ENCODE results near the gene SH3BP5L. TPM values are rescaled to one million over a fixed set of nuclear protein-coding genes. Genes with fewer than 3 reads are reported as not detected.

SH3BP5L gene
- total and polyA plus RNA-seq, 2 of the 13 experiments (the other 11 are each of a cell fraction or from before 2014, with no cell fraction given) = 10.3 to 14.9 TPM

DNA sequence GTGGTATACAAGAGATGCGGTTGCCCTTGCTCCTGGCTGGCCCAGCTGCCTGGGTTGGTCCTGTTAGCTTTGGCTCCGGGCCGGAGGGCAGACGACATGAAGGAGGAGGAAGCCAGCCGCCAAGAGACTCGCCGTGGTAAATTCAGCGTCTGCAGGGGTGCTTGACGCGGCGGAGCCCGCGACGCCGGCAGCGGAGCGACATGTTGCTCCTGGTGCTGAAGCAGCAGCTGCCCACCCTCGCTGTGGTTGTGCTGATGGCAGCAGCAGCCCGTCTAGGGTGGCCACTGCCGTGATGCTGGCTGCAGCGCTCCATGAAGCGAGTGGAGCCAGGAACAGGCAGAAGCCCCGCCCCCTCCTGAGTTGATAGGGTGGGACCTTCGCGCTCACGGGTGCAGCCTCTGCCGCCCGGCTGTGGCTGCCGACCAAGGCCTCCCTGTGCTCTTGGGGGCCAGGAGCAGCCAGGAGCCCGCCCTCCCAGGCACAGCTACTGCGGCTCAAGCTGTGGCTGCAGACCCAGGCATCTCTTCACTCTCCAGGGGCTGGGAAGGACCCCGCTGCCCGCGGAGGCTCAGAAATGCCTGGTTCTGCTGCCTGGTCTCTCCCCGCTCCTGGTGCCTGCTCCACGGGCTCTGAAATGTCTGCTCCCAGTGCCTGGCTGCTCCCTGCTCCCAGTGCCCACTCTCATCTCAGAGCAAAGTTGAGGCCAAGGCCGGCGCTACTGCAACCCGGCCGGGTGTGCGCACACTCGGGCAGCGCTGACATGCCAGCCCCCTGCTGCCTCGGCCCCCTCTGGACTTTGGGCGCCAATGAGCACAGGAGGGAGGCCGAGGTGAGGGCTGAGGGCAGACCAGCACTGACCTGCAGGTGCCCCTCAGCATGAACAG, 37.5 kb upstream of the SH3BP5L start (continued):
- TF ChIP-seq CSRNP2 (CRISPR knock-in tag; conservative IDR thresholded peaks at IDR 0.05; ENCODE audit: low read depth) (no peak), ZNF720 (CRISPR knock-in tag; IDR thresholded peaks at IDR 0.05) (no peak), DNMT1 (CRISPR knock-in tag; IDR thresholded peaks at IDR 0.05) (0 out of 2 replicates have a peak, but pooled peaks have one; percentile 88), HES4 (CRISPR knock-in tag; IDR thresholded peaks at IDR 0.05; ENCODE audit: borderline replicate concordance) (no peak; the same call in 1 of the 2 replicates), ZFYVE20 (CRISPR knock-in tag; IDR thresholded peaks at IDR 0.05; ENCODE audit: borderline replicate concordance, low read depth) (no peak), GLI4 (CRISPR knock-in tag; IDR thresholded peaks at IDR 0.05; ENCODE audit: borderline replicate concordance) (no peak), ZSCAN29 (CRISPR knock-in tag; conservative IDR thresholded peaks at IDR 0.05) (no peak), BRD4 (CRISPR knock-in tag; IDR thresholded peaks at IDR 0.05) (no peak; the same call in 1 of the 2 replicates), PRPF4 (IDR thresholded peaks at IDR 0.05; ENCODE audit: low read depth, low read length, poor library complexity, severe bottlenecking) (no peak), JUN (CRISPR knock-in tag; IDR thresholded peaks at IDR 0.05) (no peak), KLF11 (CRISPR knock-in tag; IDR thresholded peaks at IDR 0.05) (no peak), NFYC (CRISPR knock-in tag; IDR thresholded peaks at IDR 0.05) (no peak), FOXA1 (IDR thresholded peaks at IDR 0.05) (no peak), FOXA1 (CRISPR knock-in tag; IDR thresholded peaks at IDR 0.05) (0 out of 2 replicates have a peak, but pooled peaks have one; percentile 4), ZNF747 (CRISPR knock-in tag; IDR thresholded peaks at IDR 0.05; ENCODE audit: borderline replicate concordance) (no peak; the same call in 1 of the 2 replicates), ZNF333 (CRISPR knock-in tag; IDR thresholded peaks at IDR 0.05; ENCODE audit: borderline replicate concordance) (no peak), CBX1 (IDR thresholded peaks at IDR 0.05; ENCODE audit: low read depth) (no peak), NFYB (CRISPR knock-in tag; IDR thresholded peaks at IDR 0.05) (peak; percentile 38), ZNF343 (CRISPR knock-in tag; IDR thresholded peaks at IDR 0.05) (no peak), JARID2 (CRISPR knock-in tag; IDR thresholded peaks at IDR 0.05; ENCODE audit: insufficient replicate concordance) (peak; percentile 50), ZNF276 (CRISPR knock-in tag; IDR thresholded peaks at IDR 0.05; ENCODE audit: low read depth) (no peak), SP140L (CRISPR knock-in tag; IDR thresholded peaks at IDR 0.05; ENCODE audit: borderline replicate concordance) (no peak), ZNF33B (CRISPR knock-in tag; IDR thresholded peaks at IDR 0.05) (0 out of 2 replicates have a peak, but pooled peaks have one; percentile 18), MLX (CRISPR knock-in tag; IDR thresholded peaks at IDR 0.05) (no peak), MAFF (IDR thresholded peaks at IDR 0.05; ENCODE audit: low read depth, low read length) (no peak), ETV5 (CRISPR knock-in tag; IDR thresholded peaks at IDR 0.05; ENCODE audit: borderline replicate concordance) (no peak)
- TF ChIP-seq, protein P1, sequence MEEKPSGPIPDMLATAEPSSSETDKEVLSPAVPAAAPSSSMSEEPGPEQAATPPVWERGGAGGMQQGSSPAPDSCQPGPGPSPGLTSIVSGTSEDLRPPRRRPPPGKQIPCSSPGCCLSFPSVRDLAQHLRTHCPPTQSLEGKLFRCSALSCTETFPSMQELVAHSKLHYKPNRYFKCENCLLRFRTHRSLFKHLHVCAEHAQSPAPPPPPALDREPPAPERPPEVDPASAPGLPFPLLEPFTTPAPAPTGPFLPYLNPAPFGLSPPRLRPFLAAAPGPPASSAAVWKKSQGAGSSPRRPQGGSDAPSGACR (CRISPR knock-in tag; IDR thresholded peaks at IDR 0.05) = no peak
